ENCODE measurements around the gene ENTR1.

GRCh38 chr9:136418182-136419091 lies 8.0 kb upstream of the ENTR1 start:
- TF ChIP-seq POLR2AphosphoS5 (IDR thresholded peaks at IDR 0.05) (no peak), CTCF (IDR thresholded peaks at IDR 0.05) (no peak), POLR2A (IDR thresholded peaks at IDR 0.05) (no peak)
